Suprapubic skin (tissue), 4 donors: ENCODE data around the gene GRIN2A.

ENCODE experiments used
- EP300 ChIP-seq: sonication (generic); formaldehyde crosslinking; IDR thresholded peaks from one replicate; pipeline ENCODE4 v1.6.1; 2017; ENCODE audit warnings: antibody characterized with exemption
- POLR2A ChIP-seq, 2 donors: fragments of 450-650 bp; IDR thresholded peaks; one replicate each; pipeline ENCODE4 v1.6.1; 2017; ENCODE audit warnings: antibody characterized with exemption in 2 of 2, mild to moderate bottlenecking in 2 of 2, moderate library complexity in 2 of 2
- POLR2AphosphoS5 ChIP-seq, 3 donors: sonication (generic); formaldehyde crosslinking; IDR thresholded peaks; one replicate each; pipeline ENCODE4 v1.6.1; 2017; ENCODE audit warnings: antibody characterized with exemption in 3 of 3
- TF ChIP-seq, protein P1 (sequence below), 2 donors: fragments of 200-600 bp in 1 of 2; fragments of 450-650 bp in 1 of 2; sonication (generic) in 1 of 2; IDR thresholded peaks; one replicate each; pipeline ENCODE4 v1.5.1; 2016 to 2019; ENCODE audit warnings: antibody characterized with exemption in 2 of 2, mild to moderate bottlenecking in 1 of 2, moderate library complexity in 1 of 2

GRCh38 chr16:9801651-9802050 lies 380.6 kb downstream of the GRIN2A start:
- no peak for TF ChIP-seq POLR2AphosphoS5 (IDR thresholded peaks at IDR 0.05)
- TF ChIP-seq, protein P1, sequence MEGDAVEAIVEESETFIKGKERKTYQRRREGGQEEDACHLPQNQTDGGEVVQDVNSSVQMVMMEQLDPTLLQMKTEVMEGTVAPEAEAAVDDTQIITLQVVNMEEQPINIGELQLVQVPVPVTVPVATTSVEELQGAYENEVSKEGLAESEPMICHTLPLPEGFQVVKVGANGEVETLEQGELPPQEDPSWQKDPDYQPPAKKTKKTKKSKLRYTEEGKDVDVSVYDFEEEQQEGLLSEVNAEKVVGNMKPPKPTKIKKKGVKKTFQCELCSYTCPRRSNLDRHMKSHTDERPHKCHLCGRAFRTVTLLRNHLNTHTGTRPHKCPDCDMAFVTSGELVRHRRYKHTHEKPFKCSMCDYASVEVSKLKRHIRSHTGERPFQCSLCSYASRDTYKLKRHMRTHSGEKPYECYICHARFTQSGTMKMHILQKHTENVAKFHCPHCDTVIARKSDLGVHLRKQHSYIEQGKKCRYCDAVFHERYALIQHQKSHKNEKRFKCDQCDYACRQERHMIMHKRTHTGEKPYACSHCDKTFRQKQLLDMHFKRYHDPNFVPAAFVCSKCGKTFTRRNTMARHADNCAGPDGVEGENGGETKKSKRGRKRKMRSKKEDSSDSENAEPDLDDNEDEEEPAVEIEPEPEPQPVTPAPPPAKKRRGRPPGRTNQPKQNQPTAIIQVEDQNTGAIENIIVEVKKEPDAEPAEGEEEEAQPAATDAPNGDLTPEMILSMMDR (IDR thresholded peaks at IDR 0.05), result no peak
- TF ChIP-seq POLR2A (IDR thresholded peaks at IDR 0.05), result no peak
- no peak for TF ChIP-seq EP300
